CD4-positive, alpha-beta T cell (primary cell): Measurements from ENCODE around the gene ORMDL3. TPM values are rescaled to one million over a fixed set of nuclear protein-coding genes. Genes with fewer than 3 reads are reported as not detected.

Experiments
- ATAC-seq: fragments of 200-7000 bp; cut with Tn5 transposase; one replicate; pipeline ENCODE4 v1.10.0; 2022; ENCODE audit warnings: mild to moderate bottlenecking; ENCODE audit not compliant: poor library complexity
- CTCF ChIA-PET: fragments of 350-600 bp; sonication (Branson Sonifier 250); formaldehyde crosslinking; loops from one replicate; lab custom pipeline; 2021; ENCODE audit warnings: antibody characterized with exemption, inconsistent platforms; lab: Charles Lee
- POLR2A ChIA-PET: fragments of 350-600 bp; sonication (Branson Sonifier 250); formaldehyde crosslinking; loops from one replicate; lab custom pipeline; 2021; ENCODE audit warnings: antibody characterized with exemption, inconsistent platforms; lab: Charles Lee
- DNase-seq, 14 experiments: peaks; one replicate each; pipeline ENCODE4 v3.0.0-alpha.2; 2013 to 2020; ENCODE audit warnings: mixed read lengths in 2 of 14
- H3K27ac ChIP-seq, 2 donors: one replicate each; pipeline versions ENCODE4 v1.5.1 to v1.7.0; 2013; ENCODE audit warnings: low read length in 2 of 2, low read depth in 1 of 2, mild to moderate bottlenecking in 1 of 2
- H3K27me3 ChIP-seq, 2 experiments: 1 replicate in 1 of 2; 2 replicates in 1 of 2; pipeline versions ENCODE4 v1.6.1 to v1.7.0; 2013; ENCODE audit warnings: low read length in 2 of 2, control low read depth in 1 of 2, mild to moderate bottlenecking in 1 of 2, moderate library complexity in 1 of 2; ENCODE audit not compliant: insufficient read depth in 2 of 2, control insufficient read depth in 1 of 2
- H3K36me3 ChIP-seq: one replicate; pipeline ENCODE4 v1.6.1; 2013; ENCODE audit warnings: low read length, control low read depth; ENCODE audit not compliant: insufficient read depth
- H3K4me1 ChIP-seq: one replicate; pipeline ENCODE4 v1.6.1; 2013; ENCODE audit warnings: low read length, control low read depth; ENCODE audit not compliant: insufficient read depth
- H3K4me3 ChIP-seq: one replicate; pipeline ENCODE4 v1.5.1; 2013; ENCODE audit warnings: mild to moderate bottlenecking, low read length, moderate library complexity
- H3K9me3 ChIP-seq, 2 experiments: 1 replicate in 1 of 2; 2 replicates in 1 of 2; pipeline versions ENCODE4 v1.6.1 to v1.7.0; 2013; ENCODE audit warnings: low read length in 2 of 2, mild to moderate bottlenecking in 2 of 2, control low read depth in 1 of 2, moderate library complexity in 1 of 2; ENCODE audit not compliant: control insufficient read depth in 1 of 2, insufficient read depth in 1 of 2
- H3K27ac Mint-ChIP-seq: one replicate; pipeline ENCODE4 v1.8.0; 2020; ENCODE audit warnings: mixed read lengths
- H3K27me3 Mint-ChIP-seq: one replicate; pipeline ENCODE4 v1.8.0; 2021; ENCODE audit warnings: mixed read lengths
- H3K36me3 Mint-ChIP-seq: one replicate; pipeline ENCODE4 v1.8.0; 2021; ENCODE audit warnings: low read depth, mixed read lengths
- H3K4me1 Mint-ChIP-seq: one replicate; pipeline ENCODE4 v1.8.0; 2021; ENCODE audit warnings: low read depth, mixed read lengths
- H3K4me3 Mint-ChIP-seq: one replicate; pipeline ENCODE4 v1.8.0; 2020; ENCODE audit warnings: mild to moderate bottlenecking, mixed read lengths
- H3K9me3 Mint-ChIP-seq: one replicate; pipeline ENCODE4 v1.8.0; 2020; ENCODE audit warnings: mixed read lengths
- intact Hi-C, 2 experiments: fragments of 100-400 bp; cut with DNase I in 1 of 2; cut with micrococcal nuclease in 1 of 2; formaldehyde crosslinking; loops; one replicate each; pipeline versions ENCODE4 v1.15.1 to v1.9.0; 2023 to 2025; cut with DNase I, micrococcal nuclease
- total RNA-seq, 174 experiments: library from RNA in 2 of 174; stranded (reverse) in 2 of 174; gene quantifications; one replicate each; pipeline ENCODE4 v1.2.3 and lab custom pipeline; 2021 to 2026
- TF ChIP-seq, protein P1 (sequence below): fragments of 200-600 bp; IDR thresholded peaks from one replicate; pipeline ENCODE4 v1.8.0; 2022; ENCODE audit warnings: antibody characterized with exemption, mild to moderate bottlenecking

Gene ORMDL3
- total RNA-seq, 2 experiments from 2014 or later: 103 to 105 TPM

DNA sequence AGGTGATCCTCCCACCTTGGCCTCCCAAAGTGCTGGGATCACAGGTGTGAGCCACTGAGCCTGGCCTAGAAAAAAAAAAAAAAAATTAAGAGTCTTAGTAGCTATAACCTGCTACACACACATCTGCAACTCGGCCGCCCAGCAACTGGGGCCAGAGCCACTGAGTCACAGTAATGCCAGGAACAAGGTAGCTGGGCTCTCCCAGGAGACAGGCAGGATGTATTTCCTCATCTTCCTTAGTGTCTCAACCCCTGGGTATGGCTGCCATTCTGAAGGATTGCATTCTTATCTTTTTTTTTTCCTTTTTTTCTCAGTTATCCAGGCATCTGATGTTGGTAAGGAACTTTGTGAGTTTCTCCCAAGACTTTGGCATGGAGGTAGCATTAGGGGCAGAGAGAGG lies 46.1 kb upstream of the ORMDL3 start:
- H3K27ac ChIP-seq: no peak overlapping the region
- CTCF ChIA-PET: no interaction called here
- H3K27me3 ChIP-seq: peaks cover 0 to 2% of the 10 kb centered on the region in 2 experiments
- no peaks in the 10 kb centered on the region for H3K9me3 ChIP-seq
- intact Hi-C loops: no loop called here
- no peak overlapping the region for H3K4me3 ChIP-seq
- Mint-ChIP-seq H3K4me1 (no peaks in the 10 kb centered on the region), H3K27me3 (peaks cover 40% of the 10 kb centered on the region), H3K9me3 (no peaks in the 10 kb centered on the region), H3K4me3 (no peak overlapping the region), H3K27ac (no peak overlapping the region), H3K36me3 (no peaks in the 10 kb centered on the region)
- TF ChIP-seq, protein P1, sequence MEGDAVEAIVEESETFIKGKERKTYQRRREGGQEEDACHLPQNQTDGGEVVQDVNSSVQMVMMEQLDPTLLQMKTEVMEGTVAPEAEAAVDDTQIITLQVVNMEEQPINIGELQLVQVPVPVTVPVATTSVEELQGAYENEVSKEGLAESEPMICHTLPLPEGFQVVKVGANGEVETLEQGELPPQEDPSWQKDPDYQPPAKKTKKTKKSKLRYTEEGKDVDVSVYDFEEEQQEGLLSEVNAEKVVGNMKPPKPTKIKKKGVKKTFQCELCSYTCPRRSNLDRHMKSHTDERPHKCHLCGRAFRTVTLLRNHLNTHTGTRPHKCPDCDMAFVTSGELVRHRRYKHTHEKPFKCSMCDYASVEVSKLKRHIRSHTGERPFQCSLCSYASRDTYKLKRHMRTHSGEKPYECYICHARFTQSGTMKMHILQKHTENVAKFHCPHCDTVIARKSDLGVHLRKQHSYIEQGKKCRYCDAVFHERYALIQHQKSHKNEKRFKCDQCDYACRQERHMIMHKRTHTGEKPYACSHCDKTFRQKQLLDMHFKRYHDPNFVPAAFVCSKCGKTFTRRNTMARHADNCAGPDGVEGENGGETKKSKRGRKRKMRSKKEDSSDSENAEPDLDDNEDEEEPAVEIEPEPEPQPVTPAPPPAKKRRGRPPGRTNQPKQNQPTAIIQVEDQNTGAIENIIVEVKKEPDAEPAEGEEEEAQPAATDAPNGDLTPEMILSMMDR: no peak
- no peak for ATAC-seq
- POLR2A ChIA-PET: no interaction called here
- H3K4me1 ChIP-seq: no peaks in the 10 kb centered on the region
- H3K36me3 ChIP-seq: no peaks in the 10 kb centered on the region
- no peak for DNase-seq

DNA sequence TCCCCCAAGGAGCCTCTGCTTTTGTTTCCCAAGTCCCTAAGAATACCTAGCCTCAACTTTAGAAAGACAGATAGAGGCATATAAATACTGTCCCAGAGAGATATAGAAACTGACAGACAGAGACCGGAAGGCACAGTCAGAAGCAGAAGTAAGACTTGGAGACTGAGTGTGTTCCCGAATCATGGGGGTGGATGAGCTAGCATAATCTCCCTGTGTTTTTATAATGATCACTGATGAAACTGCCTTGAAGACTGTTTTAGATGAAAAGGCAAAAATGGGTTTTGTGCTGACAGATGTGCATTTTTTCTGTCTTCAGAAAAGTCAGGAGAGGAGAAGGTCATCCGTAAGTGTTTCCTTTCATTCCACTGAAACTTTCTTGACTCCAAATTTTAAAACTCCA lies 44.9 kb upstream of the ORMDL3 start:
- Mint-ChIP-seq H3K36me3 (no peaks in the 10 kb centered on the region), H3K9me3 (no peaks in the 10 kb centered on the region), H3K27me3 (peaks cover 40% of the 10 kb centered on the region), H3K4me3 (no peak overlapping the region), H3K4me1 (no peaks in the 10 kb centered on the region), H3K27ac (no peak overlapping the region)
- Histone ChIP-seq H3K4me1 (peaks cover 3% of the 10 kb centered on the region), H3K36me3 (no peaks in the 10 kb centered on the region), H3K9me3 (no peaks in the 10 kb centered on the region), H3K4me3 (no peak overlapping the region), H3K27ac (no peak overlapping the region), H3K27me3 (peaks cover 0 to 2% of the 10 kb centered on the region in 2 experiments)
- ATAC-seq (no peak), DNase-seq (peak in 1 of 14 experiments; percentile 30)
- ChIA-PET POLR2A (no interaction called here), CTCF (no interaction called here)
- intact Hi-C loops: no loop called here
- TF ChIP-seq, protein P1: no peak

DNA sequence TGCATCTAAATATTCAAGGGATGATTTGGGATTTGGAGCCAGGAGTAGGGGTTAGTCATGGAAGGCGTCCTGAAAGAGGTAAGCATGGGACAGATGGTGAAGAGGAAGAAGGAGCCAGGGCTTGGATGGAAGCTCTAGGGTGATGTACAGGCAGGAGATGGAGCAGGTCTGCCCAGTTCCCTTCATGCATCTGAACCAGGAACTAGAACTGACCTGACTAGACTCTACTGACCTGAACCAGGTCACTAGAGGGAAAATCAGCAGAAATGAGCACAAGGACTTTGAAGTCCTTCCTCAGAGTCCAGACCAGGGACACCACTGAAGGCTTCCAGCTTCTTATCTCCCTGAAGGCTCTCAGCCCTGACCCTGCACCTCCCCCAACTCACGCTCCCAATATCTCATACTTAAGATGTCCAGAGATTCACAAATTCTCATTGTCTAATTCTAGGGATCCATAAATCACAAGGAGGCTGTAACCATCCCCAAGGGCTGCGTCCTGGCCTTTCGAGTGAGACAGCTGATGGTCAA lies 43.7 kb upstream of the ORMDL3 start:
- no peak for ATAC-seq
- TF ChIP-seq, protein P1: no peak
- ChIA-PET POLR2A (no interaction called here), CTCF (no interaction called here)
- no peak for DNase-seq
- intact Hi-C loops: no loop called here
- H3K9me3 Mint-ChIP-seq: no peaks in the 10 kb centered on the region
- peaks cover 40% of the 10 kb centered on the region for H3K27me3 Mint-ChIP-seq
- no peak overlapping the region for H3K4me3 ChIP-seq
- H3K4me1 Mint-ChIP-seq: peaks cover 8% of the 10 kb centered on the region
- no peak overlapping the region for H3K4me3 Mint-ChIP-seq
- peaks cover 6% of the 10 kb centered on the region for H3K4me1 ChIP-seq
- H3K36me3 ChIP-seq: no peaks in the 10 kb centered on the region
- no peak overlapping the region for H3K27ac Mint-ChIP-seq
- H3K9me3 ChIP-seq: no peaks in the 10 kb centered on the region
- no peaks in the 10 kb centered on the region for H3K36me3 Mint-ChIP-seq
- peaks cover 0 to 2% of the 10 kb centered on the region in 2 experiments for H3K27me3 ChIP-seq
- no peak overlapping the region for H3K27ac ChIP-seq
